ENCODE measurements around the gene GAA.
"Not testable (repeated sequence)": the region's sequence is repeated elsewhere in the genome, so short reads cannot be mapped to it uniquely, and the experiment has no call there.

GAA gene

DNA sequence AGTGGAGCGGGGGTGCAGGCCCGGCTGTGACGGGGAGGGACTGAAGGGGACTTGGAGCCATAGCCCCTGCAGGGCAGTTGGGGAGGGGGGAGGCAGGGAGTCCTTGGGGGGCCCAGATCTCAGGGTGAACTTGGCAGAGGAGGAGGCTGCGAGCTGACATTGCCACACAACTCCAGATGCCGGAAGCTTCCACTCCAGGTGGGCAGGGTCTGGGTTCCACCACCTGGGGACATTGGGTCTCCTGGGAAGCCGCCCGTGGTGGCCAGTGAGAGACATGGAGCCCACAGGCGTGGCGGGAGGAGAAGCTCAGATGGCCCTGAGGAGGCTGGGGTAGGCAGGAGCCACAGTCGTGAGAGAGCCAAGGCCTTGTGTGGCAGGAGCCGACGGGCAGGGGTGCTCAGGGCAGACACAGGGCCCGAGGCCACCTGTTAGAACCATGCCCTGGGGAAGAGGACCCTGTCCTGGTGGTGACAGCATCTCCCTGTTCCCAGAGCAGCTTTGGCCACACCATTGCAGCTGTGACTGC lies 18.2 kb upstream of the GAA start:
- no peak for DNase-seq (ENCODE audit: extremely low spot score)
- TF ChIP-seq, protein P1, sequence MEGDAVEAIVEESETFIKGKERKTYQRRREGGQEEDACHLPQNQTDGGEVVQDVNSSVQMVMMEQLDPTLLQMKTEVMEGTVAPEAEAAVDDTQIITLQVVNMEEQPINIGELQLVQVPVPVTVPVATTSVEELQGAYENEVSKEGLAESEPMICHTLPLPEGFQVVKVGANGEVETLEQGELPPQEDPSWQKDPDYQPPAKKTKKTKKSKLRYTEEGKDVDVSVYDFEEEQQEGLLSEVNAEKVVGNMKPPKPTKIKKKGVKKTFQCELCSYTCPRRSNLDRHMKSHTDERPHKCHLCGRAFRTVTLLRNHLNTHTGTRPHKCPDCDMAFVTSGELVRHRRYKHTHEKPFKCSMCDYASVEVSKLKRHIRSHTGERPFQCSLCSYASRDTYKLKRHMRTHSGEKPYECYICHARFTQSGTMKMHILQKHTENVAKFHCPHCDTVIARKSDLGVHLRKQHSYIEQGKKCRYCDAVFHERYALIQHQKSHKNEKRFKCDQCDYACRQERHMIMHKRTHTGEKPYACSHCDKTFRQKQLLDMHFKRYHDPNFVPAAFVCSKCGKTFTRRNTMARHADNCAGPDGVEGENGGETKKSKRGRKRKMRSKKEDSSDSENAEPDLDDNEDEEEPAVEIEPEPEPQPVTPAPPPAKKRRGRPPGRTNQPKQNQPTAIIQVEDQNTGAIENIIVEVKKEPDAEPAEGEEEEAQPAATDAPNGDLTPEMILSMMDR (IDR thresholded peaks at IDR 0.05; ENCODE audit: control extremely low read depth, extremely low read depth, low read depth, missing control alignments), result no peak
- CTCF ChIA-PET, result interaction anchor here (0.9 to 3.6 kb wide), 15 partner anchors 10 to 344 kb away, joined by 3 to 25 read pairs (median 4); partner anchors contain the start of gene GAA
- POLR2A ChIA-PET, result no interaction called here

DNA sequence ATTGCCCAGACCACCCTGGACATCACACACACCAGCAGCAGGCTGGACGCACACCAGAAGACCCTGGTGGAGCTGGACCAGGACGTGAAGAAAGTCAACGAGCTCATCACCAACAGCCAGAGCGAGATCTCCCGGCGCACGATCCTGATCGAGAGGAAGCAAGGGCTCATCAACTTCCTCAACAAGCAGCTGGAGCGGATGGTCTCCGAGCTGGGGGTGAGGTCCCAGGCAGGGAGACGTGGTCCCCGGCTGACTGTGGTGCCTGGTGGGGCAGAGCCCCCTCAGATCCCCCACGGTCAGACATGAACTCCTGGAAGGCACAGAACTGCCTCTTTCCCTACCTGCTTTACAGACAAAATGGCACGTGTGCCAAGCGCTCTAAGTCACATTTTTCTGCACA lies 16.6 kb upstream of the GAA start:
- DNase-seq (ENCODE audit: extremely low spot score), result no peak
- TF ChIP-seq, protein P1 (IDR thresholded peaks at IDR 0.05; ENCODE audit: control extremely low read depth, extremely low read depth, low read depth, missing control alignments), result no peak
- POLR2A ChIA-PET, result no interaction called here
- CTCF ChIA-PET, result interaction anchor here (3.6 kb wide), 1 partner anchor 17 kb away, joined by 25 read pairs; the partner anchor contains the start of gene GAA

DNA sequence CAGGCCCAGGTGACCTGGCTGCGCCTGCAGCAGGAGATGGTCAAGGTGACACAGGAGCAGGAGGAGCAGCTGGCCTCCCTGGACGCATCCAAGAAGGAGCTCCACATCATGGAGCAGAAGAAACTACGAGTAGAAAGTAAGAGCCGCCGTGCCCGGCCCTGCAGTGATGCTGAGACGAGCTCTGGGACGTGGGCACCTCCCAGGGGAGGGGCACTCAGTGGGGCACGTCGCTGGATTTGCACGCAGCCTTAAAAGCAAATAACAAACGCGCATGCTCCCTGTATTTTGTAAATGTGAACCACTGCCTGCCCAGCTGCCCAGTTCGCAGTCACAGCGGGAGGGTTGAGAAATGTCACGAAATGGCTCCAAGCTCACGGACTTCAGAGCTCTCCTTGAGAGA lies 15.3 kb upstream of the GAA start:
- DNase-seq (ENCODE audit: extremely low spot score), result no peak
- CTCF ChIA-PET, result interaction anchor here (0.7 to 2.7 kb wide), 2 partner anchors 15 to 36 kb away, joined by 3 to 22 read pairs; partner anchors contain the start of gene GAA
- TF ChIP-seq, protein P1 (IDR thresholded peaks at IDR 0.05; ENCODE audit: control extremely low read depth, extremely low read depth, low read depth, missing control alignments), result no peak
- POLR2A ChIA-PET, result no interaction called here

DNA sequence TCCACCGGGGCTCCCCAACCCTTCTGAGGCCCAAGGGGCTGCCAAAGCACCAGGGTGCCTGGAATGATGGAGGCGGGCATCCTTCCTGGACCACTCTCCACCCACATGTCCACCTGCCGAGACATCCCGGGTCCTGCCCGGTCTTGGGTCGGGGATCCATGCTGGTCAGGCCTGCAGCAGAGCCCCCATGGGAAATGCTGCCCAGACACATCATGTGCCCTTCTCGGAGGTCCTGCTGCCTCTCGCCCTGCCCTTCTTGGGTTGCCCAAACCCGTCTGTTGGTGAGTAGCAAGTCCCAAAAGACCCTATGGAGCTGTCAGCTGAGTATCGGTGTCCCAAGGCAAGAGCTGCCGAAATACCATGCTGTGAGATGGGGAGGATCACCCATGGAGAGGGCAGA lies 14.8 kb upstream of the GAA start:
- TF ChIP-seq, protein P1 (IDR thresholded peaks at IDR 0.05; ENCODE audit: control extremely low read depth, extremely low read depth, low read depth, missing control alignments), result no peak
- ChIA-PET POLR2A (no interaction called here), CTCF (interaction anchor here (0.7 to 2.7 kb wide), 2 partner anchors 15 to 108 kb away, joined by 3 to 22 read pairs; partner anchors contain the start of gene GAA)
- DNase-seq (ENCODE audit: extremely low spot score), result no peak

DNA sequence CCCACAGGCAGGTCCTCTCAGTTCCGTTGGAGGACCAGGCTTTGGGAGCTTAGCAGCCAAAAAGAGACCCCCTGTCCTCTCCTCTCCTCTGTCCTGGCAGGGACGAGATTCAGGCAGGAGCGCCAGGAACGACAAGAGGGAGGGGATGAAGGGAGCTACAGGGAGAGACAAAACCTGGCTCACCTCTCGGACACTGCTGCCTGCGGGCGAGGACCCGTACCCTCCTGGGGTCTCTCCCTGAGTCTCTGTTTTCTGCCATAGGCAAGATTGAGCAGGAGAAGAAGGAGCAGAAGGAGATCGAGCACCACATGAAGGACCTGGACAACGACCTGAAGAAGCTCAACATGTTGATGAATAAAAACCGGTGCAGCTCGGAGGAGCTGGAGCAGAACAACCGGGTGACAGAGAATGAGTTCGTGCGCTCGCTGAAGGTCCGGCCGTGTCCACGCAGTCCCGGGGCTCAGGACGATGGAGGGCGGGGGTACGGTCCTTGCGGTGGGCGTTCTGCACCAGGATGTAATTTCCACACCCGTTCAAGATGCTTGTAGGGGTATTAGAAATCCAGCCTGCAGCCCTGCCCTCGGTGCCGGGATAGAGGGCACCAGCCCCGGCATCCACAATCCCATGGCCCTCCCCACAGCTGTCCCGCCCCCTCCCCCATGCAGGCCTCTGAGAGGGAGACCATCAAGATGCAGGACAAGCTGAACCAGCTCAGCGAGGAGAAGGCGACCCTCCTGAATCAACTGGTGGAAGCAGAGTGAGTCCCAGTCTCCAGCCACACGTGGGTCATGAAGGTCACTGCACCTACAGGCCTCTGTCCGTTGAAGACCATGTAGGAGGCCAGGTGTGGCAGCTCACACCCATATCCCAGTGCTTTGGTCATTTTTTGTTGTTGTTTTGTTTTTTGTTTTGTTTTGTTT lies 13.8 kb upstream of the GAA start:
- no peak for DNase-seq (ENCODE audit: extremely low spot score)
- ChIA-PET POLR2A (no interaction called here), CTCF (interaction anchor here (0.7 to 2.7 kb wide), 2 partner anchors 14 to 107 kb away, joined by 3 to 22 read pairs; partner anchors contain the start of gene GAA)
- TF ChIP-seq, protein P1 (IDR thresholded peaks at IDR 0.05; ENCODE audit: control extremely low read depth, extremely low read depth, low read depth, missing control alignments), result no peak

DNA sequence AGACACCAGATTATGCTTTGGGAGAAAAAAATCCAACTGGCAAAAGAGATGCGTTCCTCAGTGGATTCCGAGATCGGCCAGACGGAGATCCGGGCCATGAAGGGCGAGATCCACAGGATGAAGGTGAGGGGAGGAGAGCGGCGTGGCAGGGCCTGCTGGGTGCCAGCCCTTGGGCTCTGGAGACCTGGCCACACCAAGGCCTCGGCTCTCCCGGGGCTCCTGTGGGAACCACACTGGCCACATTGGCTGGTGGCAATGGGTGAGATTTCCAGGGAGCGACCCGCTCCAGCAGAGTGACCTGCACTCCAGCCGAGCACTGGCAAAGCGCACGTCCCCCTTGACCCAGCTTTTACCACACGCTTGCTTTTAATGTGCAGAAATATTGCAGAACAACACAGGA lies 11.6 kb upstream of the GAA start:
- DNase-seq (ENCODE audit: extremely low spot score), result no peak
- CTCF ChIA-PET, result interaction anchor here (2.3 kb wide), 1 partner anchor 11 kb away, joined by 19 read pairs; the partner anchor contains the start of gene GAA
- TF ChIP-seq, protein P1 (IDR thresholded peaks at IDR 0.05; ENCODE audit: control extremely low read depth, extremely low read depth, low read depth, missing control alignments), result no peak
- POLR2A ChIA-PET, result no interaction called here

DNA sequence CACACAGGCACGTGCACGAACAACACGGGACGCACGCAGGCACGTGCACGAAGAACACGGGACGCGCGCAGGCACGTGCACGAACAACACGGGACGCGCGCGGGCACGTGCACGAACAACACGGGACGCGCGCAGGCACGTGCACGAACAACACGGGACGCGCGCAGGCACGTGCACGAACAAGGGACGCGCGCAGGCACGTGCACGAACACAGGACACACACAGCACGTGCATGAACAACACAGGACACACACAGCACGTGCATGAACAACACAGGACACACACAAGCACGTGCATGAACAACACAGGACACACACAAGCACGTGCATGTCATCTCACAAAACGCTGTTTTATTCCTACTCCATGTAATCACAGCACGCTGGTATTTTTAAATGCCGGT lies 11.2 kb upstream of the GAA start:
- DNase-seq (ENCODE audit: extremely low spot score); POLR2A ChIA-PET: not testable (repeated sequence)
- CTCF ChIA-PET, result interaction anchor here (2.3 kb wide), 1 partner anchor 11 kb away, joined by 19 read pairs; the partner anchor contains the start of gene GAA
